ENCODE results near the gene MYCBP2.
"Not testable (repeated sequence)": the region's sequence is repeated elsewhere in the genome, so short reads cannot be mapped to it uniquely, and the experiment has no call there.

MYCBP2 gene

DNA sequence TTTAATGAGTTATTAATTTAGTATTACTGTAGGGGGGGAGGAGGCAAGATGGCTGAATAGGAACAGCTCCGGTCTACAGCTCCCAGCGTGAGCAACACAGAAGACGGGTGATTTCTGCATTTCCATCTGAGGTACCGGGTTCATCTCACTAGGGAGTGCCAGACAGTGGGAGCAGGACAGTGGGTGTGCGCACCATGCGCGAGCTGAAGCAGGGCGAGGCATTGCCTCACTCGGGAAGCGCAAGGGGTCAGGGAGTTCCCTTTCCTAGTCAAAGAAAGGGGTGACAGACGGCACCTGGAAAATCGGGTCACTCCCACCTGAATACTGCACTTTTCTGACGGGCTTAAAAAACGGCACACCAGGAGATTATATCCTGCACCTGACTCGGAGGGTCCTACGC lies 127.9 kb downstream of the MYCBP2 start:
- not testable (repeated sequence) for DNase-seq

DNA sequence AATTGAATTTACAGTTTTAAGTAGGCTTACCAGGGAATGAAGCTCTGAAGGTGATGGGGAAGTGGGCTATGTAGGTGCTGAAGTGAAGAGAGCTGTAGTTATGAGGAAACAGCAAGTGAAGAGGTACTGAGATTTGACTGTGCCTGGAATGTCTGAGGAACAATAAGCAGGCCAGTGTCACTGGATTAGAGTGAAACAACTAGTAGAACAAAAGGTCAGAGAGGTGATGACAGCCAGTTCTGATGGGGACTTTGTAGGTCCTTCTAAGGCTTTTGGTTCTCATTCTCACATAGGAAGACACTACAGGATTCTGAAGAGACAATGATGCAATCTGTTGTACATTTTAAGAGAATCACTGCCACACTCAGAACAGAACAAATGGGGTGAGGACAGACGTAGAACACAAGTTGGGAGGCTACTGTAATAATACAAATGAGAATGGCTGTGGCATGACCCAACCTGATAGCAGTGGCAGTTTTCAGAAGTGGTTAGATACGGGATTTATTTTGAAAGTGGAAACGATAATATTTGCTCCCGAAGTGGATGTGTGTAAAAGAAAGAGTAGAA lies 130.8 kb downstream of the MYCBP2 start:
- DNase-seq: no peak

DNA sequence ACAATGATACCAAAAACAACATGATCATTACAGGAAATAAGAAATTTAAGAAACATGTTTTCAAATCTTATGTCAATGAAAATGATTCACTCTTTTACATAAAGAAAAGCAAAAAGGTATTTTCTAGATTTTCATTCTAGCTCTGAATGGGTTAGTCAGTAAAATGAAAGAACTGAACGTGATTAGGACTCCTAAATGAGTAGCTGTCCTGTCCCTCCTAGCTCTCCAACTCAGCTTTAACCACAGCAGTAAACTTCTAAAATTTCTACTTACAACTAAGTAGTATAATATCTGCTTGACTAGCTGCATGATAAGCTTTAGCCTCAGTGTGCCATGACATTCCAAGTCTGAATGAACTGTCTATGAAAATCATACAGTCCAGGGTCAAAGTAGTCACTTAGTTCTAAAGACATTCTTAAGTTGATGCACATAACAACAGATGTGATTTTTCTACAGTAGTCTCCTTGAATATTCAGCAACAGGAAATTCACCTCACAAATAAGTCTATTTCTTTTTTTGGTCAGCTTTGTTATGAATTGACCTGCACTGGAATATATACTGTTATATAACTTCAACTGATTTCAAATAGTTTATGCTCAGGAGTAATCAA lies 136.4 kb downstream of the MYCBP2 start:
- no peak for DNase-seq

DNA sequence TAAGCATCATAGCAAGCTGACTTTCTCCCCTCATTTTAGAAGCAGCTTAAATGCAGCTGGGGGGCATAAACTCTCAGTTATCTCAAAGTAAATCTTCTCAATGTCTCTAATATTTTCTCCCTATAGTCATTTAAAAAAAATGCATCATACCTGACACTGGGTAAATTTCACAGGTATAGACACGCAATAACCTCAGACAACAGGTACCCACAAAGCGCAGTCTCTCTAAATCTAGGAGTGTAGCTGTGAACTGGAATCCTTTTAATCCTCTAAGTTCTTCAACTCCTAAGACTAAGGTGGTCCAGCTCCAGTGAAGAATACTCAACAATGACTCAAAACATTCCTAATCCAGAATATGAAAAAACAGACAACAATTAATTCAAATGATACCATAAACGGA lies 141.2 kb downstream of the MYCBP2 start:
- DNase-seq: no peak

DNA sequence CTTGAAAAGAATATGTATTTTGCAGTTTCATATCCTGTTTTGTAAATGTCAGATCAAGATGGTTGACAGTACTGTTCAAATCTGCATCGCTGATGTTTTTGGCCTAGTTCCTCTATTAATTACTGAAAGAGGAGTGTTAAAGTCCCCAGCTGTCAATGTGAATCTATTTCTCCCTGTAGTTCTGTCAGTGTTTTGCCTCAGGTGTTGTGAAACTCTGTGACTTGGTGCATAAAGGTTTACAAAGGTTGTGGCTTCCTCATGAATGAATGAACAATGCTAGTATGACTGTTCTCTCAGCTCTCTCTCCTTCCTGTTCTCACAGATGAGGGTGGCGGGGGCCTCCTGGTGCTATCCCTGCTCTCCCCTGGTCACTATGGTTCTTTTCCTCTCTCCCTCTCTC lies 142.4 kb downstream of the MYCBP2 start:
- DNase-seq: peak; percentile 7 to 21

DNA sequence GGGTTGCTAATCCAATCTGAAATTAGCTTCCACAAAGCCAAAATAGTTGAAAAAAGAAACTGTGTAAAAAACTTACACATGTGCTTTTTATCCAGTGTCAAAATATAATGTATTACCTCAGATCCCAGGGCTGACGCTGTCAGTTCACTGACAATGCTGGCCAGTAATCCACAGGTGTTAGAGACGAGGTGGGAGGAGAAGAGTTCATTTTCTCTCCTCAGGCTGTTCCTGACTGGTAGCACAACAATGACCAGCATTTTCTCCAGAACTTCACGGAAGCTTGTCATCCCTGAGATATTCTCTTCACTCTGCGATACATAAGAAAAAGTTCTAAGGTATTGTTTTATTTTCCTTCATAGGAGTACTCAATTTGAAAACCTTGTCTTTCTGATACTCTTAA lies 146.9 kb downstream of the MYCBP2 start:
- no peak for DNase-seq

DNA sequence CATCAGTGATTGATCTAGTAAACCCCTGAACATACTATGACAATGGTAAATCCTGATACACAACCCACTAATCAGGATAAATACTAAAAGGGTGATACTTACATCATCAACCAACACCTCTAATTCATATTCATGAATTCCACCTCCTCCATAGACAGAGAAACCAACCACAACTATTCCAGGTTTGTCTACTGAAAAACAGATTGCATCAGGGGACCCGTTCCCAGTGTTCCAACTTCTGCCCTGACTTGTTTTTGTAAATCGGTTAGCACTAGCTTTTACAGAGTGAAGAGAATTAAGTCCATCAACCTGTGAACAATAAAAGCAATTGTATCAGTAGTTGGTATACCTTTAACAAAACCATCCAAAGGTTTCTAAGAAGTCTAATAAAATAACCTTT lies 149.2 kb downstream of the MYCBP2 start:
- no peak for DNase-seq

DNA sequence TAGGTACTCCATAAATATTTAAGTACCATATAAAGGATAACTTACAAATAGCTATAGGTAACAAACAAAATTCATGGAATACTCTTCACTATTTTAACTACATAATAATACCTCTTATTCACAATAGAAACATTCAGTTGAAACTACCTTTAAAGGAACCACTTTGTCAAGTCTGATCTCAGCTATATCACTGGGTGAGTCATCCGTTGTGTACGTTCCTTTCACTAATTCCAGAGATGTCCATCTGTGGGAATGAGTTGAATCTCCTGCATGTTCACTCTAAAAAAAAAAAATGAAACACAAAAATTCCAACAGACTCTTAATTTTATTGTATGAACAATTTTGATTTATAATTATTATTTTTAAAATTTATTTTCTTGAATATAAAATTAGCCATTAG lies 150.5 kb downstream of the MYCBP2 start:
- DNase-seq: no peak

DNA sequence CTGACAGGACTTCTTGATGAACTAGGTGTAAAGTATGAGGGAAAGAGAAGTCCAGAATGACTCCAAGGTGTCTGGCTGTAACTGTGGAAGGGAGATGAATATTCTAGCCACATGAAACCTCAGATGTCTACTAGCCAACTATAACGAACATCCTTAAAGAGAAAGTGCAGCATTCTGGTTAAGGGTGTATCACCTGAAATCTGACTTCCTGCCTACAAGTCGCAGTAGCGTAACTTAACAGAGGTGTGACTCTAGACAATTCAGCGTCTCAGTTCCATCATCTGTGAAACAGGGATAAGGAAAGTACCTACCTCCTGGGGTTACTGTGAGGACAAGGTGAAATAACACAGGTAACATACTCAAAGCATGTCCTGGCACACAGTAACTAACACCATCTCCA lies 154.2 kb downstream of the MYCBP2 start:
- DNase-seq: no peak

DNA sequence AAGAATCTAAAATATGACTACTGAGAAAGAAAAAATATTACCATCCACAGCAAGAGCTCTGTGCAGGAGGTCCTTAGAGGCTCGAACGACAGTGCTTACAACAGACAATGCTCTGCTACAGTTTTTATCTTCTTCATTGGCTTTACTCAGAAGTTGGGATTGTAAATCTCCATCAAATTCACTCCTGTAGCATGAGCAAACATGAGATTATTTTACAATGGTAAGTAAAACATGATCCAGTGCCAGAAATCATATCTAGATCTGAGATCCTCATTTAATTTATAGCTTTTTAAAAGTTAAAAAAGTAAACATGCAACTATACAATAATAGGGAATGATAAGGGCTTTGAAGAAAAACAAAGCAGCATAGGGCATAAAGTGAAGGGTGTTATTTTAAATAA lies 155.4 kb downstream of the MYCBP2 start:
- DNase-seq: no peak

DNA sequence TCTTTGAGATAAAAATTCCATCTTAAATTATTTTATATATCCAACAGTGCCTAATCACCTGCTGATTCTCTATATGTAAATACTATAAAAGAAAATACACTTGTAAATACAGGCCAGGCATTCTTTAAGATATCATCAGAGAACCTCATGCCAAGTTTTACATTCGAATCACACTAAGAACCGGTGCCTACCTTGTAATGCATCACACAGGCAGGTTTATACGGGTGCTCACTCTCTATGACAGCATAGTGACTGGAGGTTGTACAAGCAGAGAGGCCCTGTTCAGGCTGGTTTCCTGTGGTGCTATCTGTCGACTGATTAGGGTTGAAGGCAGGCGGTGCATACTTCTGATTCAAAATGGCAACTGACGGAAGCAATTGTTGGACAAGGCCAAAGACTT lies 158.7 kb downstream of the MYCBP2 start:
- DNase-seq: no peak

DNA sequence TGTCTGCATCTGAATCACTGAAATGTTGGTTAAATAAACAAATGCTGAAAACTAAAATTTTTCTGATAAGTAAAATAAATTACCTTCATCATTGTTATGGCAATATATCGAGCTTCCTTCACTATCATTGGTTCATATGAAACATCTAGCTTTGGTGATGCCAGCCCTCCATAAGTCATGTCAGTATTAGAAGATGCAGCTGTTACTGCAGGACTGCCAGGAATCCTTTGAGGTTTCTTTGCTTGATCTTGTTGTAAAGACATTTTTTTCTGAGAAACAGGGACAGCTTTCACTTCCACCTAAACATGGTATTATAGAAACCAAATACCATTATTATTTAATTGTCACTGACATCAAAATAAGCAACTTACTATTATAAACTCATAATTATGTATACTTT lies 176.2 kb downstream of the MYCBP2 start:
- no peak for DNase-seq

DNA sequence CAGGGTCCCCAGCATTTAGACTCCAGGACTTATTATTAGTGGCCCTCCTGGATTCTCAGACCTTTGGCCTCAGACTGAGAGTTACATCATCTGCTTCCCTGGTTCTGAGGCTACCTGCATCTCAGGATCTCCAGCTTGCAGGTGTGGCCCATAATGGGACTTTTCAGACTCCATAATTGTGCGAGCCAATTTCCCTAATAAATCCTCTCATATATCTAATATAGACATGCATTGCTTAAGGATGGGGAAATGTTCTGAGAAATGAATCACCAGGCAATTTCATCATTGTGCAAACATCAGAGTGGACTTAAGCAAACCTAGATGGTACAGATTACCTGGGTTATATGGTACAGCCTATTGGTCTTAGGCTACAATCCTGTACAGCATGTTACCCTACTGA lies 183.5 kb downstream of the MYCBP2 start:
- DNase-seq: peak; percentile 1 to 4

DNA sequence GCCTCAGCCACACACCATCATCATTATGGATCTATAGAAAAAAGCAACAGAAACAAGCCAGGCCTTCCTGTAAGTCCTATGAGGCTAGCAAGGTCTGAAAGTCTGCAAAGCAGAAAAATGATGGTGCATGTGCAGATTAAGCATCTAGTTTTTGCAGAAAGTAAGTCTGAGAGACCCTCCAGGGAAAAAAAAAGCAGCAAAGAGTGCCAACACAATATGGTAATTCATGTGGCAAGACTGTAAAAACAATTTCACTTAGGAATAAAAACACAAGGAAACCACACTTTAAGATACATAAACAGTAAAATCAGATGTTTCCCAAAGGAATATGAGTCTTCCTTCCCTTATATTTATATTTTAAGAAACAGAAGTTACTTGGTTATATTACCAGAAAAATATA lies 187.6 kb downstream of the MYCBP2 start:
- DNase-seq: no peak

DNA sequence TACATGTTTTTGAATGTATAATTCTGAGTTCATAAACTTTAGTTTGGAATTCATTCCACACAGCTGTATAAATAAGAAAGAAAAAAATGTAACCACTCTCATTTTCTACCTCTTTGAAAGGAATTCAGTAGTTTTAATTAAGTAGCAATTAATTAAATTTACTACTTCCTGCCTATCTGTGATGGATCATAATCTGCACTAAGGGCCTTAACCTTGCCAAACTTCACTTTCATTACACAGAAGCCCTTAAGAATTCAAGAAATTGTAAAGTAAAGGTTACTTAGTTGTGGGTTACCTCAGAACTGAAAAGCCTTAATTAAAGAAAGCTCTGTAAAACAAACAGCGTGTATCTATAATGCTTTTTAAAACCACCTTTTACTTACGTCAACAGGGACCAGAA lies 188.1 kb downstream of the MYCBP2 start:
- no peak for DNase-seq

DNA sequence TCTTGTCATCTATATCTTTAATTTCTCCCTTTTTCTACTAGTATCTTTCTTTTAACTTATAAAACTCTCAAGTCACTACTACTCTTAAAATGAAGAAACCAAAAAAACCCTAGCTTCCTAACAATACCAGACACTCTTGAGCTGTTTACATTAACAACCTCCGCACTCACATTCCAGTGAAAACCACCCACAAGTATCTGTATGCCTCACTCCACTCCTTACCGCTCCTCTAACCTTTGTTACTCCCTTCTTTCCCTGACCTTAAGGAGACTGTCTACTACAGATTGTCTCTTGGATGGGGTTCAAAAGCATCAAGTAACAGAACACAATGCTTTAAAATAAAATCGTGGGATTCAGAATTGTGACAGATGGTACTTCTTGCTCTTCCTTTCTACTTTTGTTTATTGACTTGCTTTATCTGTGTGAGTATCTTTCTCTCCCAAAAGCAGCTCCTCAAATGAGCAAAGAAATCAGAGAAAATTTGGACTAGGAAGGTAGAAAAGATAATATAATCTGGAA lies 189.9 kb downstream of the MYCBP2 start:
- DNase-seq: no peak

DNA sequence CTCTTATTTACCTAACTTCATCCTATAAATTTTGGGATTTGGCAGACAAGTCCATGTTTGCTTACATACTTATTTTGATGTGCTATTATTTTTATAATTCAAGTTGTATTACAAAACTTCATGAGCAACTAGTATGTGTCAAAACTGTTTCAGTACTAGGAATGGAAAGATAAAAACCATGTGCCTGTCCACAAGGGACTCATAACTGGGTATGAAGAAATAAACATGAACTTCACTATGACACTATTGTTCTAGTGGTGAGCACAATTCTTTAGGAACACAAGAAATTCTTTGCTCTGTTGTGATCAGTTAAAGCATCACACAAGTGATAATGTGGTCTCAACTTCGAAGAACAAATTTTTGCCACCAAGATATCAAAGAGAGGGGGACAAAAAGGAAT lies 202.5 kb downstream of the MYCBP2 start:
- DNase-seq: no peak

DNA sequence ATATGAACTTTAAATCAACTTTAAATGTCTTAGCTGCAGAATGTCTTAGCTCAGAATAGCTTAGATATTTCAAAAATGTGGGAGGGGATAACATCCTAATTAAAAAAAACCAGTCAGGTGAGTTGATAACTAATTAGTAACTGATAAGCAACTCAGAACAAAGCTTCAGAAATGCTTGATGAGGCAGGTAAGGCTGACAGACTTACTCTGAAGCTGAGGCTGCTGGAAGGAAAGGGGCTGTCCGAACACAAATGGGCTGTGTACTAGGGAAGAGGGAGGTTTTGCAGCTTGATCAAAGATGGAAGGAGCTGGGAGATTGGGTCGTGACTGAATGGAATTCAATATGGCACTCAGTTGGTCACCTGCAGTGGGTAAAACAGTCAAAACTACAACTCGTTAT lies 208.8 kb downstream of the MYCBP2 start:
- no peak for DNase-seq

DNA sequence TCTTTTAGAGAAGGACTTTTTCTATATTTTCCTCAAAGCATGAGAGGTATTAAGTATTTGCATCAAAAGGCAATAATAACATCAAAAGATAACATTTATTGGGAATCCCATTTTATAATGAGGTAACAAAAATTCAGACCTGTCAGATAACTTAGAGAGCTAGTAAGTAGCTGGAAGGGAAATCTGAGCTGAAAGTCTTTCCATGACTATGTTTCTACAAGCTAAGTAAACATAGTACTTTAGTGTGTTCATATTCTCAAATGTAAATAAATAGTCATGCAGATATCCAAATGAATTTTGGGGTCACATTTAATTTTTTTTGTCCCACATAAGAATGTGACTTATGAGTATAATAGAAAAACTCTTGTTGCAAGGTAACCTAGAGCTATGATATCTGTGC lies 212.6 kb downstream of the MYCBP2 start:
- no peak for DNase-seq

DNA sequence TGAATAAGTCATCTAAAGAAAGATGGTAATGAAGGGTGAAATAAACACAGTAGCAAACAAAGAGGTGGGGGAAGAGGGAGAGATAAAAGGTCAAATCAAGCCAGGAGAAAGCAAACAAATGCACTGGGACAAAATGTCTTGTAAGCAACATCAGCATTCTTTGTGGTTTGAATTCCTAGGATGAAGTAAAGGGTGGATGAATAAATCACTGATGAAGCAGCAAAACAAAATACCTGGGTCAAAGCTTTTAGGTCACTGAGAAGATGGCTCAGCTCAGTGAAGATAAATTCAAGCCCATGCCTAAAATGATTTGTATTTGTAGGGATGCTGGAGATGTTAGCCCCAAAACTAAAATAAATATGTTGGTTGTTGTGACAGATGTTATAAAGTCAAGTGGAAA lies 213.4 kb downstream of the MYCBP2 start:
- no peak for DNase-seq

DNA sequence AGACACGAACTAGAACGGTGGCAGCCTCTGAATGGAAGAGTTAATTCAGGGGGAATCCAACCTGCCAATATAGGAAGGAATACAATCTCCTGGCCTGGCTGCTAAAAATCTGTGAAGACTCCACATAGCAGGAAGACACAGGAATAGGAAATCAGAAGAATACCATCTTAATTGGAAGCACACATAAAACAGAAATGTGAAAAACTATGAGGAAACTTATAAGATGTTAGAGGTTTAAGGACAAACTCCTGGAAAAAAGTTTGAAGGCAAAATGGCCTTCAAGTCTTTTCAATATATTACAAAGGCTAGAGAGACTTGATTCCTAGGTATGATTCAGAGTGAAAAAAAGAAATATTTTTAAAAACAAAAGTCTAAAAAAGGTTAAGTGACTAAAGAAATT lies 221.8 kb downstream of the MYCBP2 start:
- no peak for DNase-seq

DNA sequence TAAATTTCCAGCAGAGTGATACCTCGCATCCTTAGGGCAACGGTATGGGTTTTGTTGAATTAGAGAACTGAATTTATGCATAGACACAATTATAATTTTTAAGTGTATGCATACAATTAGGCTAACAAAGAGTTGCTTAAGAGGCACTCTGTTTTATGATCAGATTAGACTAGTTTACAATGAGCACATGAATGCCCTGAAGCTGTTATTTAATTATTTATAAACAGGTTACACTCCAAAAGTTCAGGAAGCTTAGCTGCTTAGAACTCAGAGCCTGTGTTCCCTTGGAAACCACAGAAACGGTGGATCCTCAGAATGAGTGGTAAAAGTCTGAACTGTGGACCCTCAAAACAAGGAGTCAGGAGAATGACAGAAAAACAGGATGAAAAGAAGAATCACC lies 227.5 kb downstream of the MYCBP2 start:
- DNase-seq: no peak

DNA sequence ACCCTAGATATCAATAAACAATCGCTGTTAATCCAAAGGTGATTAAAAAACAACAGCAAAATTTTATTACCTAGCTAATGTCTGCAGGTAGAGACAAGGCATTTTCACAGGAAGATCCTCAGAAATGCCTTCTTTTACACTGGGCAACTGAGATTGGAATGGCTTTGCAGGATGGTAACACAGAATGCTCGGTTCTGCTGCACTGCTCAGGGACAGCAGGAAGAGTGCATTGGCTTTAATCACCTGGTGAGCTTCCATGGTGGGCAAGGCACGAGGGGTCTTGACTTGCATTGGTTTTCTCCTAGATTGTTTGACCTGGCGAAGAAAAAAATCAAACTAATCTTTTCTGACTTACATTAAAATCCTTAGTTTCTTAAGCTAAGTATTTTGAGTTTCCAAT lies 231.6 kb downstream of the MYCBP2 start:
- DNase-seq: no peak

DNA sequence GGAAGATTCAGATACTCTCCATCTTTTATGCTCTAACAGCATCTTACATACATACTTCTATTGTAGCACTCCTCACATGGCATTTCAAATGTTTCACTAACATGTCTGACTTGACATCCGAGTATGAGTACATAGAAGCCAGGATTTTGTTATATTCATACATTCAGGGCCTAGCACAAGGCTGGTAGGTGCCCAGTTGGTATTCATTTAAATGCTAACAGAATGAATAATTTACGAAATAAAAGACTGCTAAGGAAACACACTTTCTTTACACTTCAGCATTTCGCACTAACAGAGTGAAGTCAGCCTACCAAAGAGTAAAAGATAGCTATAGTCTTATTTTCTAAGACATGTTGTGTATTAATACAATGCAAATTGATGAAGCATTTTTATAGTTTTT lies 232.1 kb downstream of the MYCBP2 start:
- DNase-seq: no peak

DNA sequence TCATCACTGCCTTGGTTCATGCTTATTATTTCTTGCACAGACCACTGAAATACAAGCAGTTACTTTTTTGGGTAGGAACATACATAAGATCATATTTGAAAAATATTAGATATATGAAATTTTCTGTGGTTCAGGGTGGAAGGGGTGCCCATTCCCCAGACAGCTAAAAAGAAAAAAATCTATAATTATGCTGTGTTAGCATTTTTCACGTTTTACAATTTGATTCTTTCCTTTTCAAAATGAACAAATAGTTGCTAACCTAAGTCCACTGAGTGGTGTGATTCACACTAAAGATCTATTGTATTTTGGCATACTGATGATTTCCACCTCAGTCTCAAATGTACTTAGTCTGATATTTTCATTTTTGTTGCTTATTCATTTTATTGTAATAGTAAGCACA lies 233.2 kb downstream of the MYCBP2 start:
- no peak for DNase-seq
